PFSK-1 (cell line): ENCODE data around the gene C1orf35.

Experiments
- FOXP2 ChIP-seq: optimal IDR thresholded peaks from 2 replicates; pipeline ENCODE3; 2011; ENCODE audit warnings: borderline replicate concordance, control low read depth, inconsistent platforms; ENCODE audit not compliant: insufficient read depth; ENCODE audit errors: extremely low read length, extremely low read depth
- POLR2AphosphoS5 ChIP-seq: IDR thresholded peaks from 2 replicates; pipeline ENCODE4 v1.6.1; 2012; ENCODE audit warnings: low read depth, mild to moderate bottlenecking, control low read depth, low read length, moderate library complexity
- SIN3A ChIP-seq: IDR thresholded peaks from 2 replicates; pipeline ENCODE4 v1.6.1; 2012; ENCODE audit warnings: mild to moderate bottlenecking, low read length, moderate library complexity, borderline replicate concordance; ENCODE audit not compliant: insufficient read depth
- TAF1 ChIP-seq: IDR thresholded peaks from 2 replicates; pipeline ENCODE4 v1.6.1; 2012; ENCODE audit warnings: low read length, control low read depth, borderline replicate concordance; ENCODE audit not compliant: insufficient read depth
- TF ChIP-seq, protein P1 (sequence below), 2 experiments: IDR thresholded peaks; 2 replicates each; pipeline versions ENCODE4 v1.6.1 to v1.8.0; 2011 to 2012; ENCODE audit warnings: low read depth in 2 of 2, low read length in 2 of 2, control low read depth in 1 of 2, inconsistent platforms in 1 of 2, mild to moderate bottlenecking in 1 of 2, moderate library complexity in 1 of 2; ENCODE audit not compliant: insufficient read depth in 1 of 2

The C1orf35 gene

DNA sequence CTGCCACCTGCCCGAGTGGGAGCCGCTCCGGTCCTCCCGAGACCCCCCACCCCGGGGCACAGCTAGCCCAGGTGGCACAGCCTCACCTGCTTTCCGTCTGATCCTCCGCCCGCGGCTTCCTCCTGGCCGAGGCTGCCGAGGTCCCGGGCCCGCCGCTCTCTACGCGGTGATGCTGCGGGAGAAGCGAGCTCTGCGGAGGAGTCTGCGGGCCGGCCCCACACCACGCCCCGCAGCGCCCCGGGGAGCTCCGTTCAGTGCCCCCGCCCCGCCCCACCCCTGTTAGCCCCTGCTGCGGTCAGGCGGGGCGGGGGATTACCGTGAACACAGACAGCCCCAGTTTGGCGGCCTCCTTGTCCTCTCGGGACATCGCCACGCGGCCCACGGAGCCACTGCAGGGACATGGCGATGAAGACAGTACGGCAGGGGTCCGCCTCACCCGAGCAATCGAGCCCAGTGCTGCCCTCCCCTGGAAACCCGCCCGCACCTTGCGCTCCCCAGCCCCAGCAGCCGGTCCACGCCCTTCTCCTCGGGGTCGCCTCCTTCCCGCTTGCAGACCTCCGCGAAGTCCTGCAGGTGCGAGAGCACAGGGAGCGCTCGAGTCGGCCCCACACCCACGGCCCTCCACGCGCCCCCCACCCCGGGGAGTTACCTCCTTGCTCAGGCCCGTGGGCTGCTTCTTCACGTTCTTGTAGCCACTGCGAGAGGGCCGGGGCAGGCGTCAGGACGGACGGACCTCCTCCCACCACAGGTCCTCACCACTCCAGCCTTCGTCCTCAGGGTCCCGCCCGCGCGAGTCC, 933 bp downstream of the C1orf35 start:
- no peak for TF ChIP-seq FOXP2
- TF ChIP-seq TAF1: no peak
- TF ChIP-seq POLR2AphosphoS5: no peak
- TF ChIP-seq SIN3A: no peak
- TF ChIP-seq, protein P1, sequence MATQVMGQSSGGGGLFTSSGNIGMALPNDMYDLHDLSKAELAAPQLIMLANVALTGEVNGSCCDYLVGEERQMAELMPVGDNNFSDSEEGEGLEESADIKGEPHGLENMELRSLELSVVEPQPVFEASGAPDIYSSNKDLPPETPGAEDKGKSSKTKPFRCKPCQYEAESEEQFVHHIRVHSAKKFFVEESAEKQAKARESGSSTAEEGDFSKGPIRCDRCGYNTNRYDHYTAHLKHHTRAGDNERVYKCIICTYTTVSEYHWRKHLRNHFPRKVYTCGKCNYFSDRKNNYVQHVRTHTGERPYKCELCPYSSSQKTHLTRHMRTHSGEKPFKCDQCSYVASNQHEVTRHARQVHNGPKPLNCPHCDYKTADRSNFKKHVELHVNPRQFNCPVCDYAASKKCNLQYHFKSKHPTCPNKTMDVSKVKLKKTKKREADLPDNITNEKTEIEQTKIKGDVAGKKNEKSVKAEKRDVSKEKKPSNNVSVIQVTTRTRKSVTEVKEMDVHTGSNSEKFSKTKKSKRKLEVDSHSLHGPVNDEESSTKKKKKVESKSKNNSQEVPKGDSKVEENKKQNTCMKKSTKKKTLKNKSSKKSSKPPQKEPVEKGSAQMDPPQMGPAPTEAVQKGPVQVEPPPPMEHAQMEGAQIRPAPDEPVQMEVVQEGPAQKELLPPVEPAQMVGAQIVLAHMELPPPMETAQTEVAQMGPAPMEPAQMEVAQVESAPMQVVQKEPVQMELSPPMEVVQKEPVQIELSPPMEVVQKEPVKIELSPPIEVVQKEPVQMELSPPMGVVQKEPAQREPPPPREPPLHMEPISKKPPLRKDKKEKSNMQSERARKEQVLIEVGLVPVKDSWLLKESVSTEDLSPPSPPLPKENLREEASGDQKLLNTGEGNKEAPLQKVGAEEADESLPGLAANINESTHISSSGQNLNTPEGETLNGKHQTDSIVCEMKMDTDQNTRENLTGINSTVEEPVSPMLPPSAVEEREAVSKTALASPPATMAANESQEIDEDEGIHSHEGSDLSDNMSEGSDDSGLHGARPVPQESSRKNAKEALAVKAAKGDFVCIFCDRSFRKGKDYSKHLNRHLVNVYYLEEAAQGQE (IDR thresholded peaks at IDR 0.05; ENCODE audit: insufficient read depth in 1 of 2, low read depth in 2 of 2, low read length in 2 of 2): no peak

DNA sequence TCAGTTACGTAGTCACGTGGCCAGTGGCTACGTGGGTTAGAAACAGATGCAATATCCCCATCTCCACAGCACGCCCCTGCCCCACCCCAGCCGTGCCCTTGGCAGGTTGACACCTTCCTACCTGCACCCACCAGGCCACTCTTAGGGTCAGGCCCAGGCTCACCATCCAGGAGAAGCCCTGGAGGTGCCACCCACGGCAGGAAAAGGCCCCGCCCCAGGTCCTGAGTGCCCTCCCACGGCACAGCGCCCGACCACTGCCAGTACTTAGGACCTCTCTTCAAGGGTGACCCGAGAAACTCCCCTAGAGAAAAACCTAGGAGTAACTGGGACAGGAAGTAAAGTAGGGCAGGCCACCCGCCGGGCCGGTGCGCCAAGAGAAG, 1.5 kb downstream of the C1orf35 start:
- TF ChIP-seq FOXP2: no peak

GRCh38 chr1:228100822-228101613, 2.1 kb downstream of the C1orf35 start:
- TF ChIP-seq, protein P1 (IDR thresholded peaks at IDR 0.05; ENCODE audit: insufficient read depth in 1 of 2, low read depth in 2 of 2, low read length in 2 of 2): no peak
- TF ChIP-seq SIN3A (no peak), TAF1 (no peak), FOXP2 (no peak), POLR2AphosphoS5 (no peak; the same call in none of the 2 replicates)

DNA sequence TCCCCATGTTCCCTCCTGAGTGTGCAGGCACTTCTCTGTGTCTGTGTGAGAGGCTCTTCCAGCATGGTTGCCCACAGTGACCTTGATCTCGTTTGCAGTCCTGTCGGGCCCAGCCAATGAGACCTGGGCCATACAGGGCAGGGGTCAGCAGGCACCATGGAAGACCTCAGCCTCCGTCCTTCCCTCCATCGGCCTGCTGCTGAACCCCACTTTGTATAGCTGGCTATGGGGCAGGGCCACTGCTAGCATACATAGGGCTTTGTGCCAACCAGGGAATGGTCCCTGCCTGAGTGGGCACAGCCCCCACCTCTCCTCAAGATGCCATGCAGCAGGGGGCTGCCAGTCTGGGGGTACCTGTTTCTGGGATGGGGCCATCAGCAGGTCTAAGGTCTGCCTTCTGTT, 3.8 kb downstream of the C1orf35 start:
- TF ChIP-seq, protein P1 (IDR thresholded peaks at IDR 0.05; ENCODE audit: insufficient read depth in 1 of 2, low read depth in 2 of 2, low read length in 2 of 2): no peak
- TF ChIP-seq FOXP2: no peak
- peak; percentile 50; the same call in 1 of the 2 replicates for TF ChIP-seq POLR2AphosphoS5

GRCh38 chr1:228098323-228098931, 4.7 kb downstream of the C1orf35 start:
- TF ChIP-seq, protein P1 (IDR thresholded peaks at IDR 0.05; ENCODE audit: insufficient read depth in 1 of 2, low read depth in 2 of 2, low read length in 2 of 2): no peak
- TF ChIP-seq FOXP2 (no peak), POLR2AphosphoS5 (no peak; the same call in 1 of the 2 replicates), SIN3A (no peak), TAF1 (no peak)
